Measurements from ENCODE around the gene CUL3.
"Not testable (repeated sequence)": the region's sequence is repeated elsewhere in the genome, so short reads cannot be mapped to it uniquely, and the experiment has no call there.

The CUL3 gene

GRCh38 chr2:224585211-224586088 lies at the start of gene CUL3:
TSS of gene CUL3 (minus strand) at chr2:224585363. CDS start at chr2:224585009, 354 bp downstream.
- DNase-seq, result peak; percentile 97

DNA sequence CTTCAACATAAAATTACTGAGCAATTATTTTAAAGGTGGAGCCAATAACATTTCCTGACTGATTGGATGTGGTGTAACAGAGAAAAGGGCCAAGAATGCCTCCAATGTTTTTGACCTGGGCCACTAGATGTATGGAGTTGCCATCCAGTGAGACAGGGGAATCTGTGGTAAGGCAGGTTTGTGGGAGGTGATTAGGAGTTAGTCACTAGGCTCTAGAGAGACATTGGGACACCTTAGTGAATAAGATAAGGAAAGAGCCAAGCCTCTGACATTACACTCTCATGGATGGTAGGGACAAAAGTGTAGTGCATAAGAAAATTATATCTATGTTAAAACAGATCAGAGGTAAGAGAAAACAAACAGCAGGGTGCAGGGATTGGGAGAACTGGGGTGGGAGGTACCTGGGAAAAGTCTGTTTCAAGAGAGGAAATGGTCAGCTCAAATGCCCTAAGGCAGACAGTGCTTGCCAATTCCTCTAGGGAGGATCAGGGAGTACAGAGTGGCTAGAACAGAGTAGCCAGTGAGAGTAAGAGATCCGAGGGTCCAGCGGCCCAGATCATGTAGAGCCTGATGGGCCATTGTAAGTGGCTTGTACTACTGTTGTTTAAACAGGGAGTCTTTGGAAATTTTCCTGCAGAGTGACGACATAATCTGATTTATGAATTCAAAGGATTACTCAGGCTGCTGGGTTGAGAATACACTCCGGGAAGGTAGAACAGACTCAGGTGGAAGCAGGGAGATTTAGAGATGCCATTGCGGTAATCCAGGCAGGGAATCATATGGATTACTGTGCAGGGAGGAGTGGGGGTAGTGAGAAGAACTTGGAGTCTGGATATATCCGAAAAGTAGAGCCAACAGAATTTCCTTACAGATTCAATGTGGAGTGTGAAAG lies 45.7 kb upstream of the CUL3 start:
- no peak for DNase-seq

DNA sequence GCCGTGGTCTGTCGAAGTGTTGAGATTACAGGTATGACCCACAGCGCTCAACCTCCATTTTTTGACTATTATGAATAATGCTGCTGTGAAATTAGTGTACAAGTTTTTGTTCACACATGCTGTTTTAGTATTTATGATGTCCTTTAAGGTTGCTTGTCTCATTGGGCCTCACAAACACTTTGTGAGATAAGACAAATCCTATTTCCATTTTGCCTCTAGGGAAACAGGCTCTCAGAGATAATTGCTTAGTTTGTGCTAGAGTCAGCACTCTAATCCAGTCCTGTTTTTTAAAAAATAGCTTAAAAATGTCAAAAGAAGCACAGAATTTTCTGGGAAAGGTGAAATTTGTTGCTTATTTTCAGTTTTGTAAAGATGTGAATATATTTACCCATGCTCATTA lies 43.3 kb upstream of the CUL3 start:
- no peak for DNase-seq

DNA sequence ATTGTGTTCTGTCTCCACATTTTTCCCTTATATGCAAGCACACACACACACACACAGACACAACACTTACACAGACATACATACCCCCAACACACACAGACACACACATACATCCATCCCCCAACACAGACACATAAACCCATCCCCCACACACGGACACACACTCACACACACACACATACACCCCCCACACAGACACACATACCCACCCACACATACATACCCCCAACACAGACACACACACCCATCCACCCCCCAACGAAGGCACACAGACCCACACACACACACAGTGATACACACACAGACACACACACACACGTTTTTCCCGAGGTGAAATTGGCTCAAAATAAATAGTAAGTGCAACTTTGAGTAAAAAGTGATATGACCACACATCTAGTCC lies 41.6 kb upstream of the CUL3 start:
- no peak for DNase-seq

- DNase-seq, result no peak
Measured at GRCh38 chr2:224613543-224614286, 28.6 kb upstream of the CUL3 start.

DNA sequence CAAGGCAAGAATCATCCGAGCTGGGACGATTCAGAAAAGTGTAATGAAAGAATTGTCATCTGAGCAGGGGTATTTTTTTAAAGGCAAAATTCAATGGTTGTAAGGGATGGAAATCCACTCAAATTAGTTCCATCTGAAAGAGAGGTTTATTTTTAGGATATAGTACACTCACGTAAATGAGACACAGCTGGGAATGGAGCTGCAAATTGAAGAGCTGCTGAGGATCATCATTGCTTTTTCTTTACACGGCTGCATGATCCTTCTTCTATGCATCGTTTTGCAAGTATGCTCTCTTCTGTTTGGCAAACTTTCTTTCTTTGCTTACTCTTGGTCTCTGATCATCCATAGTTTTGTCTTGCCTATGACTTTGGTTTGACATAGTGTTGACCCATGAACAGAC lies 27.4 kb upstream of the CUL3 start:
- DNase-seq, result no peak

DNA sequence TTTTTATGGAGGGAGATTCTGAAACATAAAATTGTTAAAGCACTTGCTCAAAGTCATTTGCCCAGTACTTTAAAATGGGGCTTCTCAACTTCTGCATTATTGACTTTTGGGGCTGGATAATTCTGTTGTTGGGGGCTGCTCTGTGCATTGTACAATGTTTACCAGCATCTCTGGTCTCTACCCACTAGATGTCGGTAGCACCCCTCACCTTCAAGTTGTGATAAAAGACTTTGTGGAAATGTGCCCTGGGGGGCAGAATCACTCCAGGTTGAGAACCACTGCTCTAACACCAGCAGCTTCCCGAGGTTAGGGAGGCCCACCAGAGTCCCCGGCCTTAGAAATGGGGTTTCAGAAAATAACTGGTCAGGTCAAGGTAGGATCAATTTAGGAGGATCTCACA lies 26.8 kb upstream of the CUL3 start:
- DNase-seq, result no peak

DNA sequence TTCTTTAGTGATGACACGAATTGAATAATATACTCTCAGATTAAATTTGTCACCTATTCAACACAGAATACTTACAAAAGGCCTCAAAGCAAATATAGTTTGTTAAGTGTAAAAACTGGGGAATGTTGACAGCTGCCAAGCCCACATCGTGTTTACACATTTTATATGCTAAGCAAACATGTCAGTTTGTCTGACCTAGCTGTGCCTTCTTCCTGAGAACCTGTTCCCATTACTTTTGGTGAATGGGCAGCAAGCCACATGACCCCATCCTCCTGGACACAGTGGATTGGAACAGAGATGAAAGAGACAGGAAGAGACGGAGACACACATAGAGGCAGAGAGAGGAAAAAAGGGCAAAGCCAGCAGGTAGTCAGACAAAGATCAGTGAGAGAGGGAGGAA lies 22.9 kb upstream of the CUL3 start:
- DNase-seq, result no peak

- DNase-seq, result not testable (repeated sequence)
Measured at GRCh38 chr2:224603746-224604500, 18.8 kb upstream of the CUL3 start.

GRCh38 chr2:224602778-224603375 lies 17.7 kb upstream of the CUL3 start:
- DNase-seq, result not testable (repeated sequence)

DNA sequence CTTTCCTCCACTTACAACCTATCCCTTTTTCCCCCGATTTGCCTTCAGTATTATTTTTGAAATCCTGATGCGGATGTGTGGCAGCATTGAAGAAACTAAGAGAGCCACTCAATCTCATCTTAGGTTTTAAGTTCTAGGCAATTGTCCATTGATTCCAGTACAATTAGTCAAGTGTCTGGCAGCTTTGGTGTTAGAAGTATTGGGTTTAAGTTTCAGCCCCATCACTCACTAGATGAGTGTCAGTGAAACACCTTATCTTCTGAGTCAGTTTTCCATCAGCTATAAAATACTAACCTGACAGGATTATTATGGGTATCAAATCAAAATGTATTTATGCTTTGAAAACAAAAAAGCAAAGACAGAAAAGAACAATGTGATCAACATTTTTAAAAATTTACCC lies 16.8 kb upstream of the CUL3 start:
- no peak for DNase-seq

- no peak for DNase-seq
Measured at GRCh38 chr2:224598678-224599077, 13.5 kb upstream of the CUL3 start.

DNA sequence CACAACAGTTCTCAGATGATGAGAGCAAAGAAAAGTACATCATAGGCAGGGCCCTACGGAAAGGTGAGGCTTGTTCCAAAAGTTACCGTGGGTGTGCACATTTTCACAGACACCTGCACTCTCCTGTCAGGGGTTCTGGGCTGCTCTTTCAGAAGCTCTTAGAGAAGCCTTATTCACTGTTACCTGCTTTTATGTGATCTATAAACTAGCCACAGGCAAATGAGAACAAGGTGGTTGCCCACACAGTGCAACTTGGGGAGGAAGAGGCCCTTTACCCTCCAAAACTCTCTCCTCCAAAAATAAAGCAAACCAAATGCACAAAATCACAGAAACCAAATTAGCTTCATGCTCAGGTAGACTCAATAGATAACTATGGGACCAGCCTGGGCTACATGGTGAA lies 11.1 kb upstream of the CUL3 start:
- DNase-seq, result no peak

GRCh38 chr2:224595518-224595917 lies 10.4 kb upstream of the CUL3 start:
- DNase-seq, result no peak

DNA sequence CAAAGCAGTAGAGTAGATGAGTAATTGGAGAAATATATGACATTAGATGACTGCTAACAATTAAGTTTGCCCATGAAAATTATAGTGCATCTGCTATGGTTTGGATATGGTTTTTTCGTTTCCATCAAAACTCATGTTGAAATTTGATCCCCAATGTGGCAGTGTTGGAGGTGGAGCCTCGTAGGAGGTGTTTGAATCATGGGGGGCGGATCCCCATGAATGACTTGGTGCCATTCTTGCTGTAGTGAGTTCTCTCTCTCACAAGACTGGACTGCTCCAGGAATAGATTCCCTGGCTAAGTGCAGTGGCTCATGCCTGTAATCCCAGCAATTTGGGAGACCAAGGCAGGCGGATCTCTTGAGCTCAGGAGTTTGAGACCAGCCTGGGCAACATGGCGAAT lies 9.7 kb upstream of the CUL3 start:
- no peak for DNase-seq

GRCh38 chr2:224591220-224591619 lies 6.1 kb upstream of the CUL3 start:
- no peak for DNase-seq

DNA sequence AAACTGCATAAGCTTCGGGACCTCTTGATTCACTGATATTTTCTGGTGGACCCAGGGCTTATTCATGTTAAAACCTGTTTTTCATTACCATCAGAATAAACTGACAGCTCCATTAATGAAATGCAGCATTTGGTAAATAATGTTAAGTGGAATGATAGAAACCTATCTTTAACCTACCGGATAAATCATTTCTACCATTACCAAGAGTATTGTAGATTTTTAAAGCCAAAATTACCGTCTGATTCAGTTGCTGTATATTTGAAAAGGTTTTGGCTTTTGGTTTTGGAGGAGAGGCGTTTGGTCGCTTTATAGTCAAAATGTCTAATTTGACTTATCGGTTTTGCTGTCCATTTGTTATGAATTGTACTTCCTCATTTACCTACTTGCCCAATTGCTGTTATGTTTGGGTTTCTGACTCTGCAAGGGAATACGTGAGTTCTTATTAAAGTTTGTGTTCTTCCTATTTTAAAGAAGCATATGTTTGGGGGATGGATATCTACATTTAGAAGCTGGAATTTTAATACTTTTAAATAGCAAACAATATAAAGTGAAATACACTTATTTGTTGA lies 1.0 kb upstream of the CUL3 start:
- peak; percentile 66 for DNase-seq

- DNase-seq, result peak; percentile 53
Measured at GRCh38 chr2:224584785-224585210, 365 bp downstream of the CUL3 start.

- DNase-seq, result peak; percentile 61
Measured at GRCh38 chr2:224584111-224584784, 915 bp downstream of the CUL3 start.

DNA sequence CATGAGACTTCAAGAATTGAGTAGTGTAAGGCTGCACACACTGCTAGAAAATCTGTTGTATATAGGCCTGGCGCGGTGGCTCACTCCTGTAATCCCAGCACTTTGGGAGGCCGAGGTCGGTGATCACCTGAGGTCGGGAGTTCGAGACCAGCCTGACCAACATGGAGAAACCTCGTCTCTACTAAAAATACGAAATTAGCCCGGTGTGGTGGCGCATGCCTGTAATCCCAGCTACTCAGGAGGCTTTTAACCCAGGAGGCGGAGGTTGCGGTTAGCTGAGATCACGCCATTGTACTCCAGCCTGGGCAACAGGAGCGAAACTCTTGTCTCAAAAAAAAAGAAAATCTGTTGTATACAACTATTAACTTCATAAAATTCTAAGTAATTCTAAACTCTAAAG lies 2.1 kb downstream of the CUL3 start:
- not testable (repeated sequence) for DNase-seq

DNA sequence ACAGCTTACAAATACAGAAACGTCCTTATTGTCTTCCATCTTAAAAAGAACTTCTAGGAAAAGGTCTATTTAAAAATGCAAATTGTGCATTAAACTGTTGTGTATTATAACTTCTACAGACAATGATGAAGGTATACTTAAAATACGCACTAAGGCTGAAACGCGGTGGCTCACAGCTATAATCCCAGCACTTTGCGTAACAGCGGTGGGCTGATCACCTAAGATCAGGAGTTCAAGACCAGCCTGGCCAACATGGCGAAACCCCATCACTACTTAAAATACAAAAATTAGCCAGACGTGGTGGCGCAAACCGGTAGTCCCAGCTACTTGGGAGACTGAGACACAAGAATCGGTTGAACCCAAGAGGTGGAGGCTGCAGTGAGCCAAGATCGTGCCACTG lies 4.9 kb downstream of the CUL3 start:
- DNase-seq, result no peak
